NCI-H1092 treated with DMSO at 0.1 percent for 48 hours (cell line): ENCODE measurements around the gene ARHGAP9.
"Not testable (repeated sequence)": the region's sequence is repeated elsewhere in the genome, so short reads cannot be mapped to it uniquely, and the experiment has no call there.

Experiments
- DNase-seq: peaks from one replicate; lab custom pipeline; 2025; lab: John Stamatoyannopoulos, UW

Gene ARHGAP9

DNA sequence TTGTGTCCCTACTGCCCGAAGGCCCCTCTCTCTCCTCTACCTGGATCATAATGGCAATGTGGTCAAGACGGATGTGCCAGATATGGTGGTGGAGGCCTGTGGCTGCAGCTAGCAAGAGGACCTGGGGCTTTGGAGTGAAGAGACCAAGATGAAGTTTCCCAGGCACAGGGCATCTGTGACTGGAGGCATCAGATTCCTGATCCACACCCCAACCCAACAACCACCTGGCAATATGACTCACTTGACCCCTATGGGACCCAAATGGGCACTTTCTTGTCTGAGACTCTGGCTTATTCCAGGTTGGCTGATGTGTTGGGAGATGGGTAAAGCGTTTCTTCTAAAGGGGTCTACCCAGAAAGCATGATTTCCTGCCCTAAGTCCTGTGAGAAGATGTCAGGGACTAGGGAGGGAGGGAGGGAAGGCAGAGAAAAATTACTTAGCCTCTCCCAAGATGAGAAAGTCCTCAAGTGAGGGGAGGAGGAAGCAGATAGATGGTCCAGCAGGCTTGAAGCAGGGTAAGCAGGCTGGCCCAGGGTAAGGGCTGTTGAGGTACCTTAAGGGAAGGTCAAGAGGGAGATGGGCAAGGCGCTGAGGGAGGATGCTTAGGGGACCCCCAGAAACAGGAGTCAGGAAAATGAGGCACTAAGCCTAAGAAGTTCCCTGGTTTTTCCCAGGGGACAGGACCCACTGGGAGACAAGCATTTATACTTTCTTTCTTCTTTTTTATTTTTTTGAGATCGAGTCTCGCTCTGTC lies 22.8 kb downstream of the ARHGAP9 start:
- DNase-seq, result no peak

DNA sequence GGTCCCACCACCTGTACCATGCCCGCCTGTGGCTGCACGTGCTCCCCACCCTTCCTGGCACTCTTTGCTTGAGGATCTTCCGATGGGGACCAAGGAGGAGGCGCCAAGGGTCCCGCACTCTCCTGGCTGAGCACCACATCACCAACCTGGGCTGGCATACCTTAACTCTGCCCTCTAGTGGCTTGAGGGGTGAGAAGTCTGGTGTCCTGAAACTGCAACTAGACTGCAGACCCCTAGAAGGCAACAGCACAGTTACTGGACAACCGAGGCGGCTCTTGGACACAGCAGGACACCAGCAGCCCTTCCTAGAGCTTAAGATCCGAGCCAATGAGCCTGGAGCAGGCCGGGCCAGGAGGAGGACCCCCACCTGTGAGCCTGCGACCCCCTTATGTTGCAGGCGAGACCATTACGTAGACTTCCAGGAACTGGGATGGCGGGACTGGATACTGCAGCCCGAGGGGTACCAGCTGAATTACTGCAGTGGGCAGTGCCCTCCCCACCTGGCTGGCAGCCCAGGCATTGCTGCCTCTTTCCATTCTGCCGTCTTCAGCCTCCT lies 23.4 kb downstream of the ARHGAP9 start:
- DNase-seq, result no peak

DNA sequence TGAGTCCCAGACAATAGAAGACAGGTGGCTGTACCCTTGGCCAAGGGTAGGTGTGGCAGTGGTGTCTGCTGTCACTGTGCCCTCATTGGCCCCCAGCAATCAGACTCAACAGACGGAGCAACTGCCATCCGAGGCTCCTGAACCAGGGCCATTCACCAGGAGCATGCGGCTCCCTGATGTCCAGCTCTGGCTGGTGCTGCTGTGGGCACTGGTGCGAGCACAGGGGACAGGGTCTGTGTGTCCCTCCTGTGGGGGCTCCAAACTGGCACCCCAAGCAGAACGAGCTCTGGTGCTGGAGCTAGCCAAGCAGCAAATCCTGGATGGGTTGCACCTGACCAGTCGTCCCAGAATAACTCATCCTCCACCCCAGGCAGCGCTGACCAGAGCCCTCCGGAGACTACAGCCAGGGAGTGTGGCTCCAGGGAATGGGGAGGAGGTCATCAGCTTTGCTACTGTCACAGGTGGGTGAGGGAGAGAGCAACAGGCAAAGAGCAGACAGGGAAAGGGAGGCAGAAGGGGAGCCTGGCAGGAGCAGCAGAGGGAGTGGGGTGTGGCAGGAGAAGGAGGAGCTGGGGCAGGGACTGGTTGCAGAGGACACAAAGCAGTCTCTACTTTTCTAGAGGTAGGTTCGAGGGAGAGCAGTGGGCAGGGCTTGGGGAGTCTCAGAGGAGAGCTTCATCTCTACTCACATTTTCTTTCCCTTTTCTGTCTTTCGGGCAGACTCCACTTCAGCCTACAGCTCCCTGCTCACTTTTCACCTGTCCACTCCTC lies 24.1 kb downstream of the ARHGAP9 start:
- no peak for DNase-seq

DNA sequence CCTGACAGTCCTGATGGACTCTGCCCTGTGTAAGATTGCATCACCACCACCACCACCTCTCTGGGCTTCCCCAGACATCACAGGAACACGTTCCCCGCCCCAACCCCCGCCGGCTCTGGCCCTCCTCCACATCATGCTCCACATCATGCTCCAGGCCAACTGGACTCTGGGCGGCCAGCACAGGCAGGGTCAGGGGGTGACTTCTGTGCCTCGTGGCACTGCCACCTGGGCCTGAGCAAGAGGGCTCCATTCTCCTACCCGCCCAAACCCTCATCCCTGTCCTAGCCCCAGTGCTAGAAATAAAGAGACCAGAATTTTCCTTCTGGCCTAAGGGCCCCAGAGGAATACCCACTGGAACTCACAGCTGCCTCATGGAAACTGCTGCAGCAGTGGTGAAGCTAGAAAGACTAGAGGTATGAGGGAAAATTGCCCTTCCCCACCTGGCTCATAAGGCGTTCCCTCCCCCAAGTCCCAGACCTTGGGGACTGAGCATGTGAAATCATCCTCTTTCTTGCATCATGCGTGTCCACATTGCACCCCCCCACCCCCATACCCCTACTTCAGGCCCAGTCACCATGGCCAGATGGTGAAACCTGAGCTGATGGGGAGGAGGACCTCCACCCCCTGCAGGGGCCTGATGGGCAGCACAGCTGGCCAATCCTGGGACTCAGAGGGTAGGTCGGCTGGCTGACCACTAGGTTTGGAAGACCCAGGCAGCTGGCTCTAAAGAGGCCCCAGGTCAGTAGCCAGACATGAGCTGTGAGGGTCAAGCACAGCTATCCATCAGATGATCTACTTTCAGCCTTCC lies 24.9 kb downstream of the ARHGAP9 start, which contains the start of gene INHBE:
INHBE (plus strand) TSS at position 742 of the 808 bp plus-strand sequence. CDS start 230 bp downstream, outside the sequence.
- DNase-seq, result no peak

DNA sequence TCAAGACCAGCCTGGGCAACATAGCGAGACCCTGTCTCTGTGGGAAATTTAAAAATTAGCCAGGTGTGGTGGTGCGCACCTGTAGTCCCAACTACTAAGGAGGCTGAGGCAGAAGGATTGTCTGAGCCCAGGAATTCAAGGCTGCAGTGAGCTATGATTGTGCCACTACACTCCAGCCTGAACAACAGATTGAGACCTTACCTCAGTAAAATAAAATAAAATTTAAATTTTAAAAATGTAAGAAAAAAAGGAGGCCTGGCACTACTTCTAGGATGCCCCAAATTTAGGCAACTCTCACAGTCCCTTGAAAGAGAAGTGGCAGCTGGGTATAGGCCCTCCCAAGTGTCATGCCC lies 25.5 kb downstream of the ARHGAP9 start:
- no peak for DNase-seq

DNA sequence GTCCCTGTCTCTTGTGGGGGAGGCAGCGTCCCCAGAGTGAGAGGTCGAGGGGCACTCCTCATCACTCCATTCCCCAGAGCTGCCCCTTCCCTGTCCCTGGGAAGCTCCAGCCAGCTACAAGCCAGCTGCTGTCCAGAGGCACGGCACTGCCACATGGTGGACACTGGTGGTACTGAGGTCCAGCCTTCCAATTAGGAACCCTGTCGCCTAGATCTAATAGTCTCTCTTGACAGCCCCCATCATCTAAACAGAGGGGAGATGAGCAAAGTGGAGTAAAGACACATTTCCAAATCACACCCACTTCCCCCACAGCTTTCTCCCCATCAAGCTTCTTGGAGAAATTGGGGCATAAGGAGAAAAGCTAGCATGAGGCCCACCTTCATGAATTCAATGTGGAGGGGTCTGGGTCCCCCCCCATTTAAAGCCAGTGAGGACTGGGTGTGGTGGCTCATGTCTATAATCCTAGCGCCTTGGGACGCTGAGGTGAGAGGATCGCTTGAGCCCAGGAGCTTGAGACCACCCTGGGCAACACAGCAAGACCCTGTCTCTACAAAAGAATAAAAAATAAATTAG lies 26.6 kb downstream of the ARHGAP9 start:
- peak; percentile 54 for DNase-seq

DNA sequence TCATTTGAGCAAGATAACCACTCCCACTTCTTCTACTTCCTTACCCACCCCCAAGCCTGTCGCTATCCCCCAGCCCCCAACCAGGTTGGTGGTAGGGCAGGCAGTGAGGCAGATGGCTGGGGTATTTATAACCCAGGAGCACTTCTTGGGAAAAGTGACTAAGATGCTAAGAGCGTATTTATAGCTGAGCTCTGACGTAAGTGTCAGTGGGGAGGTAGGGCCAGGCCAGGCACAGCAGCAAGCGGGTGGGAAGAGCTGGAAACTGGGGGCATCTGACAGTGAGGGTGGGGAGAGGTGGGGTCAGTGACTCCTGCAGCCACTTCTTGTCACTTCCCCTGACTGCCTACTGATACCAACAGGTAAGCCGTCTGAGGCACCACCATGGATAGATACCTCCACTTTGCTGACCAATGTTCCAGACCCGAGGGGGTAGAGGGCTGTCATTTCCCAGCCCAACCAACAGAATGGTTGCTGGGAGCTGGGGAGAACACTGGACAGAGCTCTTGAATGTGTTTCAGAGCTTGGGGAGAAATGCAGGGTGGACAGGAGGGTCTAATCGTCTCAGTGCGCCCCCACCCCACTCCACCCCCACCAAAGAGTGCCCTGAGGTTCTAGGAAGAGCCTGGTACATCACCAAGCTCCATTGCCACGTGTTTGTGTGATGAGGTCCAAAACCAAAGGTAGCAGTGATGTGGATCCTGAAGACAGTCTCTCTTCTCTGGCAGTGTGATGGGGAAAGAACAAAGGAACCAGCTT lies 27.3 kb downstream of the ARHGAP9 start:
- DNase-seq, result no peak

DNA sequence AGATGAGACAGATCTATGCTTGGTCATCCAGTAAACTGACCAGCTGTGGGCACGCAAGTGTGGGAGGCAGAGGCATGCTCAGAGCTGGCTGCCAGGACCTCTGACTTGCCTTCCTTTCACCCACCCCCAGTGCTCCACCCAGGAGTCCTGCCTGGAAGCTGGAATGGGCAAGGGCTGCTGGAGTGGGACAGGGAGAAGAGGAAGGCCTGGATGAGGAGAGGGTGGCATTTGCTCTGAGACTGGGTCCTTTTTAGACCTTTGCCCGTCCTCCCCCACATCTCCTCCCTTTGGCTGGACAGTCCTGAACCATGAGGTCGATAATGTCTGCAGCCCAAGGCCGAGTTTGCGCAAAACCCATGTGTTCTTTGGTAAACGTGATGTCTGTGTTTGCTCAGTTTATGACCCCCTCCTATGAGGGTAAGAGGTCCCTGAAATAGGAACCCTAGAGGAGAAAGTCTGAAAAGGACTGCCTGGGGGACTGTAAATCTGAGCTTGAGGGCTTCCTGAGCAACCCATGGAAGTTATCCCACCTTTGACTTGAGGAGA lies 28.4 kb downstream of the ARHGAP9 start:
- DNase-seq, result no peak

DNA sequence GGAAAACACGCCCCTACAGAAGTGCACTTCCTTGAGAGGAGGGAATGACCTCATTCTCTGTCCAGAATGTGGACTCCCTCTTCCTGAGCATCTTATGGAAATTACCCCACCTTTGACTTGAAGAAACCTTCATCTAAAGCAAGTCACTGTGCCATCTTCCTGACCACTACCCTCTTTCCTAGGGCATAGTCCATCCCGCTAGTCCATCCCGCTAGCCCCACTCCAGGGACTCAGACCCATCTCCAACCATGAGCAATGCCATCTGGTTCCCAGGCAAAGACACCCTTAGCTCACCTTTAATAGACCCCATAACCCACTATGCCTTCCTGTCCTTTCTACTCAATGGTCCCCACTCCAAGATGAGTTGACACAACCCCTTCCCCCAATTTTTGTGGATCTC lies 29.6 kb downstream of the ARHGAP9 start:
- no peak for DNase-seq

DNA sequence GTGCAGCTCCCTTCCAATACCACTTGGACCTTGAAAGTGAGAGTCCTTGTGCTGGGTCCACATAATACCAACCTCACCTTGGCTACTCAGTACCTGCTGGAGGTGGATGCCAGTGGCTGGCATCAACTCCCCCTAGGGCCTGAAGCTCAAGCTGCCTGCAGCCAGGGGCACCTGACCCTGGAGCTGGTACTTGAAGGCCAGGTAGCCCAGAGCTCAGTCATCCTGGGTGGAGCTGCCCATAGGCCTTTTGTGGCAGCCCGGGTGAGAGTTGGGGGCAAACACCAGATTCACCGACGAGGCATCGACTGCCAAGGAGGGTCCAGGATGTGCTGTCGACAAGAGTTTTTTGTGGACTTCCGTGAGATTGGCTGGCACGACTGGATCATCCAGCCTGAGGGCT lies 30.3 kb downstream of the ARHGAP9 start:
- DNase-seq, result no peak

DNA sequence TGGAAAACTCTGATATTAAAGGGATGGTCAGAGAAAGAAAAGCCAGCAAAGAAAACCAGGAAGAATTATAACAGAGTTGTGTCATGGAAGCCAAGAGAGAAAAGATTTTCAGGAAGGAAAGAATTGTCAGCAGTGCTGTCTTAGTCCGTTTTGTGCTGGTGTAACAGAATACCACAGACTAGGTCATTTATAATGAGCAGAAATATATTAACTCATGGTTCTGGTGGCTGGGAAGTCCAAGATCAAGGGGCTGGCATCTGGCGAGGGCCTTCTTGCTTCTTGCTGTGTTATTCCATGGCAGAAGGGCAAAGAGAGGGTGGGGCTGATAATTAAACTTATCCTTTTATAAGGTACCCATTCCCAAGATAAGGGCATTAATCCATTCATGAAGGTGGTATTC lies 31.0 kb downstream of the ARHGAP9 start:
- DNase-seq, result no peak

DNA sequence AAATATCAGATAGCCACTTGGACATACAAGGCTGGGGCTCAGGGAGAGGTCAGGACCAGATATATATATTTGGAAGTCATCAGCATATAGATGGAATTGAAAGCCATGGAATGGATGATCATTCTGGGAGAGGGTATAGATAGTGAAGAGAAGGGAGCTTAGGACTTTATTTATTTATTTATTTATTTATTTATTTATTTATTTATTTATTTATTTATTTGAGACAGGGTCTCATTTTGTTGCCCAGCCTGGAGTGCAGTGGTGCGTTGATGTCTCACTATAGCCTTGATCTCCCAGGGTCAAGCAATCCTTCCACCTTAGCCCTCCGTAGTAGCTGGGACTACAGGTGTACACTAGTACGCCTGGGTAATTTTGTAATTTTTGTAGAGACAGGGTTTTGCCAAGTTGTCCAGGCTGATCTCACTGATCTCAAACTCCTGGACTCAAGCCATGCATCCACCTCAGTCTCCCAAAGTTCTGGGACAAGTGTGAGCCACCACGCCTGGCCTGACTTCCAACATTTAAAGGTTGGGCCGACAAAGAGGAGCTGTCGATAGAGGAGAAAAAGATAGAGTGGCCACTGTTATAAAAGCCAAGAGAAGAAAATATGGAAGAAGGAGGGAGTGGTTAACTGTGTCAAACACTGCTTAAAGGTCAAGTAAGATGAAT lies 33.2 kb downstream of the ARHGAP9 start:
- DNase-seq, result no peak

DNA sequence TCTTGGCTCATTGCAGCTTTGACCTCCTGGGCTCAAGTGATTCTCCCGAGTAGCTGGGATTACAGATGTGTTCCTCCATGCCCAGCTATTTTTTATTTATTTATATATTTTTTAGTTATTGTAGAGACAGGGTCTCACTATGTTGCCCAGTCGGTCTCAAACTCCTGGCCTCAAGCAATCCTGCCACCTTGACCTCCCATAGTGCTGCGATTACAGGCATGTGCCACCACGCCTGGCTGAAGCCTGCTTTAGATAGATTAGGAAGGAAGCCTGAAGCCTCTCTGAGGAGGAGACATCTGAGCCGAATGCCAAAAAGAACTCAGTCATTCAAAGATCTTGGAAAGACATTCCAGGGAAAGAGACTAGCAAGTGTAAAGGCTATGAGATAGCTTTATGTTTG lies 34.9 kb downstream of the ARHGAP9 start:
- DNase-seq, result no peak

DNA sequence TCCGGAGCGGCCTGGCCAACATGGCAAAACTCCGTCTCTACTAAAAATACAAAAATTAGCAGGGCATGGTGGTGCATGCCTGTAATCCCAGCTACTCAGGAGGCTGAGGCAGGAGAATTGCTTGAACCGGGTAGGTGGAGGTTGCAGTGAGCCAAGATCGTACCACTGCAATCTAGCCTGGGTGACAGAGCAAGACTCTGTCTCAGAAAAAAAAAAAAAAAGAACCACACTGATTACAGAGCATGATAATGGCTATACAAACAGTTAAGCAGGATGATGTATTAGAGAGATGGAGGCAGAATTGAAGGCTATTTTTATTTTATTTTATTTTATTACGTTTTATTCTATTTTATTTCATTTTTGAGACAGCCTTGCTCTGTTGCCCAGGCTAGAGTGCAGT lies 35.3 kb downstream of the ARHGAP9 start:
- not testable (repeated sequence) for DNase-seq

DNA sequence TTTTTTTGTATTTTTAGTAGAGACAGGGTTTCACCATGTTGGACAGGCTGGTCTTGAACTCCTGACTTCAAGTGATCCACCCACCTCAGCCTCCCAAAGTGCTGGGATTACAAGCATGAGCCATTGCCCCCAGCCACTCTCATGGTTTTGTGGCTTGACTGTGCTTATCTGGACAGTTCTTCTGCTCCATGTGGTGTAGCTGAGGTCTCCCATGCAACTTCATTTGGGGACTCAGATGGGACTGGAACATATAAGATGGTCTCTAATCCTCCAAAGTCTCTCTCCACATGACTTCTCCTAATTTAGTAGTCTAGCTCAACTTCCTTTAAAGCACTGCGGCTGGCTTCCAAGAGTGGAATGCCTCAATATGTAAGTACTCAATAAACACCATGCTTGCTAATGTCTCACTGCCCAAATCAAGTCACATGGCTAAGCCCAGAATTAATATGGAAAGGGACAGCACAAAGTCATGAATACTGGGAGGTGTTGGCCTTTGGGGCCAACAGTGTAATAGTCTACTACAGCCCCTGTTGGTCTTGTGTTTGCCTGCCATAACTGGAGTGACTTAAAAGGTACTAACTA lies 37.7 kb downstream of the ARHGAP9 start:
- DNase-seq, result no peak

DNA sequence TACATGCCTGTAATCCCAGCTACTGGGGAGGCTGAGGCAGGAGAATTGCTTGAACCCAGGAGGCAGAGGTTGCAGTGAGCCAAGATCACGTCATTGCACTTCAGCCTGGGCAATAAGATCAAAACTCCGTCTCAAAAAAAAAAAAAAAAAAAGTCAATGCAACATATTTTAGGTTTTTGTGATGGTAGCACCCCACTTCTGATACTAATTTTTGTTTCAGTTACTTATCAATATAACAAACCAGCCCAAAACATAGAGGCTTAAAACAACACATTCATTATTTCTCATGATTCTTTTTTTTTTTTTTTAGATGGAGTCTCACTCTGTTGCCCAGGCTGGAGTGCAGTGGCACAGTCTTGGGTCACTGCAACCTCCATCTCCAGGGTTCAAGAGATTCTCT lies 38.3 kb downstream of the ARHGAP9 start:
- not testable (repeated sequence) for DNase-seq

DNA sequence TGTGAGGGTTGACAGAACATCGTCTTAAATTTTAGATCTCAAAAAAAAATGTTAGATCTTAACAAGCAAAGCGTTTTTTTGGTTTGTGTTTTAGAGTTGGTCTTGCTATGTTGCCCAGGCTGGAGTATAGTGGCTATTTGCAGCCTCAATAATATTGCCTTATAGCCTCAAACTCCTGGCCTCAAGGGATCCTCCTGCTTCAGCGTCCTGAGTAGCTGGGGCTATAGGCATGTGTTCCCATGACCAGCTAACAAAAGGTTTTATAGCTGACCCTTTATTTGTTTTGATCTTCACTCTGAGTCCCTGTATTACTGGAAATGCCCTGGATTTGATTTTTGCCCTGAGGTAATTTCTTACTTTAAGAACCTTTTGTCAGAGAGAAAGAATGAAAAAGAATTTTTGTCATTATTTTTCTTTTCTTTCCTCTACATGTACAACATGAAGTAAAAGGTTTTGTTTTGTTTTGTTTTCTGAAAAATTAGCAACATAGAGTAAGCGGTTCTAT lies 39.9 kb downstream of the ARHGAP9 start:
- no peak for DNase-seq

DNA sequence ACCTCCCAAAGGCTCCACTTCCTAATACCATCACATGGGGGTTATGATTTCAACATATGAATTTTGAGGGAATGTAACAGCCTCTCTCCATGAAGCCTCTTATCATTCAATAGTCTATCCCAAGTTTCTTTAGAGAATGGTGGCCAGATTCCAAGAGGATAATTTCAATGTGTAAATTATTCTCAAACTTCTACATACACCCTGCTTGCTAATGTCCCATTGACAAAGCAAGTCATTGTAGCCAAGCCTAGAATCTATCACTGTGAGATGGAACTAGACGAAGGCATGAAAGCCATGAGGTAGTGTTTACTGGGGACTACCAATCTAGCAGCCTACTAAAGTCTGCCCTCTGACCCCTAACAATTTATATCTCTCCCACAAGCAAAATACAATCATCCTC lies 41.3 kb downstream of the ARHGAP9 start:
- no peak for DNase-seq

DNA sequence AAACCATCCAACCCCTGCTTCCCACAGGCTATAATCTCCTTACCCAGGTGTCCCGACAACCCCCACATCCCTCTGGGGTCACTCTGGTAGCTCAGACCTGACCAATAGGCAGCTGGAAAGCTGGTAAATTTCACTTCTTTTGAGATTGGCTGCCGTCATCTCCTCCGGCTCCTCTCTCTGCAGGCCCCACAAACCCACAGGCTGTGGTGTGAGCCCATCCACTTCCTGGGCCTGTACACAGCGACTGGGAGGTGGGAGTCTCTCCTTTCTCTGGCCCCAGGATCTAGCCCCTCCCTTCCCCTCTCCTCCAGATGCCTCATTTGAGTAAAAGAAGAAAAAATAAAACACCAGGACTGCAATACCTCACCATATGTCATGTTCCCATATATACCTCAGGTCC lies 44.4 kb downstream of the ARHGAP9 start:
- no peak for DNase-seq
